ENCODE data around the gene CRLF2. TPM values are rescaled to one million over a fixed set of nuclear protein-coding genes. Genes with fewer than 3 reads are reported as not detected.
"Not testable (repeated sequence)": the region's sequence is repeated elsewhere in the genome, so short reads cannot be mapped to it uniquely, and the experiment has no call there.

CRLF2 gene
- total RNA-seq, 1 donor from 2014 or later, result not detected

DNA sequence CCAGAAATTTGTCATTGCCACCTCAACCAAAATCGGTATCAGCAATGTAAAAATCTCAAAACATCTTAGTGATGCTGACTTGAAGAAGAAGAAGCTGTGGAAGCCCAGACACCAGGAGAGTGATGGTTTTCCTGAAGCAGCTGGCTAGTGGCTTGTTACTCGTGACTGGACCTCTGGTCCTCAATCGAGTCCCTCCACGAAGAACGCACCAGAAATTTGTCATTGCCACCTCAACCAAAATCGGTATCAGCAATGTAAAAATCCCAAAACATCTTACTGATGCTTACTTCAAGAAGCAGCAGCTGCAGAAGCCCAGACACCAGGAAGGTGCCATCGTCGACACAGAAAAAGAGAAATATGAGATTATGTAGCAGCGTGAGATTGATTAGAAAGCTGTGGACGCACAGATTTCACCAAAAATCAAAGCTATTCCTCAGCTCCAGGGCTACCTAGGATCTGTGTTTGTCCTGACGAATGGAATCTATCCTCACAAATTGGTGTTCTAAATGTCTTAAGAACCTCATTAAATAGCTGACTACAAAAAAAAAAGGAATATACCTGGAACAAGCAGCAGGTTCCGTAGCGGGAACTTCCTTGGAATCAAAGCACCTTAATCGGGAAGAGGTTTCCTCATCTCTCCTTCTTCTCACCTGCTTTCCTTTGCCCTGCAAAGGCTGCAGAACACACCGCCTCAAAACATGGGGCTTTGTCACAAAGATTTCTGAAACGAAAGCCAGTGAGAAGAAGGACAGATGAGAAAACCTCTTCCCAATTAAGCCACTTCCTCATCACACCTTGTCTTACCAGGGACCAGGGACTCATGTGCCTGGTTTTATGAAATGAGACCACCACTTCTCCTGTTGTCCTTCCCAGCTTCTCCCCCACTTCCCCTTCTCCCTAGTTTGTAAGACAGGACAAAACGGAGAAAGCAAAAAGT, 37.6 kb downstream of the CRLF2 start:
- intact Hi-C loops (cut with DNase I); ATAC-seq (ENCODE audit: poor library complexity); DNase-seq: not testable (repeated sequence)

DNA sequence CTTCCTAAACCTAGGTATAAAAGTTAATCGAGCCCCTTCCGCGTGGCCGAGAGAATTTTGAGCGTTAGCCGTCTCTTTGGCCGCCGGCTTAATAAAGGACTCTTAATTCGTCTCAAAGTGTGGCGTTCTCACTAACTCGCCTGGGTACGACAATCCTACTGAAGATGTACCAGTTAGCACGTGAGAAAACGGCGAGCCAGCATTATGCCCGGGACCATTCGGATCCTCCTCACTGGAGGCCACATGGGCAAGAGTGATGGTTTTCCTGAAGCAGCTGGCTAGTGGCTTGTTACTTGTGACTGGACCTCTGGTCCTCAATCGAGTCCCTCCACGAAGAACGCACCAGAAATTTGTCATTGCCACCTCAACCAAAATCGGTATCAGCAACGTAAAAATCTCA, 39.0 kb downstream of the CRLF2 start:
- DNase-seq; intact Hi-C loops (cut with DNase I); ATAC-seq (ENCODE audit: poor library complexity): not testable (repeated sequence)

DNA sequence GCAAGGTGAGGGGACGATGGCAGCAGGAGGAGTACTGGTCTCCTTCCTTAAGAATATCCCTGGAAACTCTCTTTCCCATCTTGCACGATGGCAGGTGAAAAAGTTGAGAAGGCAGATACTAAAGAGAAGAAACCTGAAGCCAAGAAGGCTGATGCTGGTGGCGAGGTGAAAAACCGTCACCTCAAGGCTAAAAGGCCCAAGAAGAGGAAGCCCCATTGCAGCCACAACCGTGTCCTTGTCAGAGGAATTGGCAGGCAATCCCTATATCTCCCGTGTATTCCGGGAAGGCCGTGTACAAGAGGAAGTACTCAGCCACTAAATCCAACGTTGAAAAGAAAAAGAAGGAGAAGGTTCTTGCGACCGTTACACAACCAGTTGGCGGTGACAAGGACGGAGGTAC, 40.0 kb downstream of the CRLF2 start:
- no peak for DNase-seq
- intact Hi-C loops (cut with DNase I), result no loop called here
- no peak for ATAC-seq (ENCODE audit: poor library complexity)

DNA sequence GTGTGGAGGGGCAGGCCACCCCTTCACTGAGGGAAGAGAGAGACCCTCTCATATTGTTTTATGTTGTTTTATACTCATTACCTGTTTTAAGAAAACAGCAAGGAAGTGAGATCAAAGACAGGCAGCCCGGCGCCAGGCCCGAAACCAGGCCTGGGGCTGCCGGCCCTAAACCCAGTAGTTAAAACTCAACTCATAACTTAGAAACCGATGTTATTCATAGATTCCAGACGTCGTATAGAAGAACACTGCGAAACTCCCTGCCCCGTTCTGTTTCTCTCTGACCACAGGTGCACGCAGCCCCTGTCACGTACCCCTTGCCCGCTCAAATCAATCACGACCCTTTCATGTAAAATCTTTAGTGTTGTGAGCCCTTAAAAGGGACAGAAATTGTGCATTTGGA, 40.5 kb downstream of the CRLF2 start:
- ATAC-seq (ENCODE audit: poor library complexity); DNase-seq; intact Hi-C loops (cut with DNase I): not testable (repeated sequence)

GRCh38 chrX:1170243-1170642, 42.2 kb downstream of the CRLF2 start:
- intact Hi-C loops (cut with DNase I), result no loop called here
- DNase-seq (no peak), ATAC-seq (ENCODE audit: poor library complexity) (no peak)

DNA sequence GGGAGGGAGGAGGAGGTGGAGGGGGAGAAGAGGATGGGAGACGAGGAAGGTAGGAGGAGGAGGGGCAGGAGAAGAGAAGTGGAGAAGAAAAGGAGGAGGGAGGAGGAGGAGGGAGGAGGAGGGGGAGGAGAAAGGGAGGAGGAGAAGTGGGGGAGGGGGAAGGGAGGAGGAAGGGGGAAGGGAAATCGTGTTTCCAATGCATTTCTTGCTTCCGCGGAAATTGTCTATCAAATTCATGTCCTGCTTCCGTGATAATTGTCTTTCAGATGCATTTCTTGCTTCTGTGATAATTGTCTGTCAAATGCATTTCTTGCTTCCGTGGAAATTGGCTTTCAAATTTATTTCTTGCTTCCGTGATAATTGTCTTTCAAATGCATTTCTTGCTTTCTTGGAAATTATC, 43.3 kb downstream of the CRLF2 start:
- ATAC-seq (ENCODE audit: poor library complexity) (no peak), DNase-seq (no peak)
- intact Hi-C loops (cut with DNase I), result no loop called here

GRCh38 chrX:1167918-1168481, 44.4 kb downstream of the CRLF2 start:
- intact Hi-C loops (cut with DNase I), result no loop called here
- DNase-seq, result no peak
- ATAC-seq (ENCODE audit: poor library complexity), result no peak

DNA sequence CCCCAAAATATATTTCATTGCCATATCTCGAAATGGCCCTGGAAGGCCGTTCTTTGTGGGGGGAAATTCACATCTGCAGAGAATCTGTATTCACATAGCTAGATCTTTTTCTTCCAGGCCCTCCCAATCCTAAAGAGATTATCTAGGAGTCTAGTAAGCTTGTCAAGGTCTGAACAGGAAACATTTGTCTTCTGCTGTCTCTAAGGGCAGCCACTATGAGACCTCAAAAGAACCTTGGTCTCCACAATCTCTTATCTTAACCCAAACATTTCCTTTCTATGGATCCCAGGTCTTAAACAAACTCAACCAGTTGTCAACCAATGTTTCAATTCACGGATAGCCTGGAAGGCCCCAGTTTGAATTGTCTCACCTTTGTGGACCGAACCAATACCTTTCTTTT, 45.0 kb downstream of the CRLF2 start:
- ATAC-seq (ENCODE audit: poor library complexity) (no peak), DNase-seq (no peak)
- intact Hi-C loops (cut with DNase I), result no loop called here

DNA sequence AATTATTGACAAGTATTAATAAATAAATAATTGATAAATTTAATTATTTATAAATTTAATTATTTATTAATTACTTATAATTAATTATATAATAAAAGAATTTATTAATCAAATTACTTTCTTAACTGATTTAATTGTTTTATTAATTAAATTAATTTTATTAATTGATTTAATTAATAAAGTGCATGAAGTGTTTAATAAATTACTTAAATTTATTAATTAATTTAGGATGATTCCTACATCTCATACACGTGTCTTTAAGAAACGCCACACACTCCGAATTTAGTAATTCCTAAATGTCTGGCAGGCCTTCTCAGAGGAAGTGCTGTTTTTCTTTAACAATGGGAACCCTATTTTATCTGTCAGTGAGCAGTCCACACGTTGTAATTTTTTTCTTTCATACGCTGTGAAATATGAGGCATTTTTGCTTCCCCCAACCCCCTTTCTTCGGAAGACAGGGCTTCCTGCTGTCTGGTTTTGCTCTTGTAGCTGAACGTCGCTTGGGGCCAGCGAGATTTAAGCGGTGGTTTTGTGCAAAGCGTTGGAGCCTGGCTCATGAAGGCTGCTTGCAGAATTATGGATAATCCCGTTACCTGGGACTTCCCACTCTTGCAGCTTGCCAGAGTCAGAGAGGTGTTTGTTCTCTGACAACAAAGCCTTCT, 46.8 kb downstream of the CRLF2 start:
- intact Hi-C loops (cut with DNase I), result no loop called here
- no peak for DNase-seq
- no peak for ATAC-seq (ENCODE audit: poor library complexity)

DNA sequence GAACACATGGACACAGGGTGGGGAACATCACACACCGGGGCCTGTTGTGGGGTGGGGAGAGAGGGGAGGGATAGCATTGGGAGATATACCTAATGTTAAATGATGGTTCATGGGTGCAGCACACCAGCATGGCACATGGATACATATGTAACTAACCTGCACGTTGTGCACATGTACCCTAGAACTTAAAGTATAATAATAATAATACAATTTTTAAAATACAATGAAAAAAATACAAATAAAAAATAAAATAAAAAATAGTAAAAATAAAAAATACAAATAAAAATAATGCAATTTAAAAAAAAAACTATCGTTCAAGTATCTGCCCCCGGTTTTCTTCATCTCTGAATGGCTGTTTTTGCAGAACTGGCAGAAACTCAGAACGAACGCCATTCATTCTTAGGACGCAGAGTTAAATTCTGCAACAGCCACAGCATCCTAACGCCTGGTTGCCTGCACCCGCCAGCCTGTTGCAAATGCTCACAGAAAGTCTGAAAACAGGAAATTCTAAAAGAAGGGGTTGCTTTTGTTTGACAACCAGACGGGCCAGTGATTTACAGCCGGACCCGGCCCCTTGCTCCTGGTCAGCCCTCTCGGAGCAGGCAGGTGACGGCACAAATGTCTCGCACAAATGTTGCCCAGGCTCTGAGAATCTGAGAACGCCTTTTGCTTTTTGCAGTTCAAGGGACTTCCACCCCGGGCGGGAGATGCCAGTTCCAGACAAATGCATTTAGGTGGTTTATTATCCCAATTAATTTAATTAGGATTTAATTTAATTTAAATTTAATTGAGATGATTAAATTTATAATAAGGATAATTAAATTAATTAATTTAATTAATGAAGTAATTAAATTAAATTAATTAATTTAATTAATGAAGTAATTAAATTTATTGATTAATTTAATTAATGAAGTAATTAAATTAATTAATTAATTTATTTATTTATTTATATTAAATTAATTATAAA, 47.8 kb downstream of the CRLF2 start:
- ATAC-seq (ENCODE audit: poor library complexity) (no peak), DNase-seq (no peak)

GRCh38 chrX:1163231-1163630, 49.2 kb downstream of the CRLF2 start:
- intact Hi-C loops (cut with DNase I), result no loop called here
- ATAC-seq (ENCODE audit: poor library complexity) (no peak), DNase-seq (no peak)

More for the DNA sequence above, 47.8 kb downstream of the CRLF2 start:
- intact Hi-C loops (cut with DNase I), result no loop called here

GRCh38 chrX:1162119-1162916, 50.1 kb downstream of the CRLF2 start:
- DNase-seq, result no peak
- no peak for ATAC-seq (ENCODE audit: poor library complexity)
- intact Hi-C loops (cut with DNase I), result no loop called here

DNA sequence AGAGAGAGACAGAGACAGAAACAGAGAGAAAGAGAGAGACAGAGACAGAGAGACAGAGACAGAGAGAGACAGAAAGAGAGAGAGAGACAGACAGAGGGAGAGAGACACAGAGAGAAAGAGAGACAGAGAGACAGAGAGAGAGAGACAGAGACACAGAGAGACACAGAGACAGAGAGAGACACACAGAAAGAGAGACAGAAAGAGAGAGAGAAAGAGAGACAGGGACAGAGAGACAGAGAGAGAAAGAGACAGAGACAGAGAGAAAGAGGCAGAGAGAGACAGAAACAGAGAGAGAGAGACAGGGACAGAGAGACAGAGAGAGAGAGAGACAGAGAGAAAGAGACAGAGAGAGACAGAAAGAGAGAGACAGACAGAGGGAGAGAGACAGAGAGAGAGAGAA, 52.9 kb downstream of the CRLF2 start:
- ATAC-seq (ENCODE audit: poor library complexity), result no peak
- intact Hi-C loops (cut with DNase I), result no loop called here
- DNase-seq, result no peak

GRCh38 chrX:1156681-1157455, 55.6 kb downstream of the CRLF2 start:
- intact Hi-C loops (cut with DNase I); DNase-seq: not testable (repeated sequence)

GRCh38 chrX:1153940-1154339, 58.5 kb downstream of the CRLF2 start:
- ATAC-seq (ENCODE audit: poor library complexity), result no peak
- DNase-seq, result no peak

More at GRCh38 chrX:1156681-1157455, 55.6 kb downstream of the CRLF2 start:
- ATAC-seq (ENCODE audit: poor library complexity), result not testable (repeated sequence)

DNA sequence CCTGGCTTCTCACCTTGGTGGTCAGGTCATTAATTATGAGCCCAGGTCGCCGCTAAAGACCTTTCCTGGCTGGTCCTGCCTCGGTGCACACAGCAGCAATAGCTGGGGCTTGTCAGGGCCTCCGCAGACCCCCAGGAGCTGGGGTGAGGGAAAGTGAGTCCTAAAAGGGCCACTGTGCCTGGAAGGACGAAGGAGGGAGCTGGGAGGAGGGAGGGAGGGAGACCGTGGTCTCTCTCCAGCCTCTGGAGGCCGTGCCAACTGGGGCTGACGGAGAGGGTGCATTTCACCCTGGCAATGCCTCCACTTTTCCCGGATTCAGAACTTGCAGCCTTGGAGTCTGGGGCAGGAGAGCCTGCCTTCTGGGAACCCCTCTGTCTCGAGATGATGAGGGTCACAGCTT, 60.4 kb downstream of the CRLF2 start:
- intact Hi-C loops (cut with DNase I), result no loop called here
- DNase-seq (no peak), ATAC-seq (ENCODE audit: poor library complexity) (no peak)

More at GRCh38 chrX:1153940-1154339, 58.5 kb downstream of the CRLF2 start:
- intact Hi-C loops (cut with DNase I), result no loop called here
